CD4-positive, alpha-beta T cell treated with Interleukin-12 subunit alpha and Interleukin-12 subunit beta, for 1 hour (primary cell): ENCODE data around the gene CNPPD1.

Experiments used
- DNase-seq: peaks from one replicate; pipeline ENCODE4 v3.0.0-alpha.2; 2020

Gene CNPPD1

GRCh38 chr2:219176818-219177551 is at the start of gene CNPPD1:
Gene CNPPD1, minus strand, starts transcription at chr2:219176925. Its CDS starts 97 bp downstream, at chr2:219176828.
- peak; percentile 90 for DNase-seq

DNA sequence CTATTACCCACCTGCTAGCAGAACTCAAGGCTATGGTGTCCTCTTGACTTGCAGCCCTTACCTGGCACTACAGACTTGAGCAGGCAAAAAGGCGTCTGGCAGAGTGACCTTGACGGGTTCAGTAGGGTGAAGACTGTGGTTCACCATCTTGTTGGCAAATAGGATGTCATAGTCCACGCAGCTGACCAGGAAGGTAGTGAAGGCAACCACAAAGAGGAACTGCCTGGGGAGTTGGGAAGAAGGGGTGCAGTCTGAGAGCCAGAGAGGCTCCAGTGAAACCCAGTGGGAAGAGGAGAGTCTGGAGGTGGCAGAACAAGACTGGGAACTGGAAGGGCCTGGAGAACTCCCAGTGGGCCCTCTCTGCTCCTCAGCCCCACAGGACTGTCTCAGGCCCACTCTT is 48.6 kb upstream of the CNPPD1 start:
- DNase-seq: no peak

- no peak for DNase-seq
These were observed 47.3 kb upstream of the CNPPD1 start for GRCh38 chr2:219223831-219224610.

DNA sequence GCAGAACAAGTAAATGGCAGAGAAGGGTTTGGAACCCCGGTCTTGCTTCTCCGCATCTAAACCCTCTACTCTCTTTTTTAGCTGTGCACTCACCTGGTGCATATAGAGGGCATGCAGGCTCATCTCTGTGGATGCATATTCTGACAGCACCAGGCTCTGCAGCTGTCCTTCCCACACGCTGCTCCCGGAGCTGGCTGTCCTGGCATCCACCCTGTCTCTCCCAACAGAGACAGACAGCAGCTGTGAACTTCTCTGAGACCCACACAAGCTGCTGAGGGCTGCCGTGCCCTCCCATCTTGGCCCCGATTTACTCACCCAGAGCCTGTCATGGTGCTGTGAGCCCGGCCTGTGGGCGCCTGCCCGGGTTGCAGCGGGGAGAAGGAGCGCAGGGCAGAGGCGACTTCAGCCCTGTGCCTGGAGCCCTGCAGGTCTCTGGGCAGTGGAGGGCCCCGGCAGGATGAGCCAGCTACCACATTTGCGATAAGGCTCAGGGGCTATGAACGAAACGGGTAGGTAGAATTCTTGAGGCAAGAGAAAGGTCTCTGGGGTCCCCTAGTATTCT is 45.3 kb upstream of the CNPPD1 start:
- no peak for DNase-seq

- no peak for DNase-seq
These were observed 44.1 kb upstream of the CNPPD1 start for GRCh38 chr2:219220652-219221402.

- no peak for DNase-seq
These were observed 43.2 kb upstream of the CNPPD1 start for GRCh38 chr2:219219784-219220532.

DNA sequence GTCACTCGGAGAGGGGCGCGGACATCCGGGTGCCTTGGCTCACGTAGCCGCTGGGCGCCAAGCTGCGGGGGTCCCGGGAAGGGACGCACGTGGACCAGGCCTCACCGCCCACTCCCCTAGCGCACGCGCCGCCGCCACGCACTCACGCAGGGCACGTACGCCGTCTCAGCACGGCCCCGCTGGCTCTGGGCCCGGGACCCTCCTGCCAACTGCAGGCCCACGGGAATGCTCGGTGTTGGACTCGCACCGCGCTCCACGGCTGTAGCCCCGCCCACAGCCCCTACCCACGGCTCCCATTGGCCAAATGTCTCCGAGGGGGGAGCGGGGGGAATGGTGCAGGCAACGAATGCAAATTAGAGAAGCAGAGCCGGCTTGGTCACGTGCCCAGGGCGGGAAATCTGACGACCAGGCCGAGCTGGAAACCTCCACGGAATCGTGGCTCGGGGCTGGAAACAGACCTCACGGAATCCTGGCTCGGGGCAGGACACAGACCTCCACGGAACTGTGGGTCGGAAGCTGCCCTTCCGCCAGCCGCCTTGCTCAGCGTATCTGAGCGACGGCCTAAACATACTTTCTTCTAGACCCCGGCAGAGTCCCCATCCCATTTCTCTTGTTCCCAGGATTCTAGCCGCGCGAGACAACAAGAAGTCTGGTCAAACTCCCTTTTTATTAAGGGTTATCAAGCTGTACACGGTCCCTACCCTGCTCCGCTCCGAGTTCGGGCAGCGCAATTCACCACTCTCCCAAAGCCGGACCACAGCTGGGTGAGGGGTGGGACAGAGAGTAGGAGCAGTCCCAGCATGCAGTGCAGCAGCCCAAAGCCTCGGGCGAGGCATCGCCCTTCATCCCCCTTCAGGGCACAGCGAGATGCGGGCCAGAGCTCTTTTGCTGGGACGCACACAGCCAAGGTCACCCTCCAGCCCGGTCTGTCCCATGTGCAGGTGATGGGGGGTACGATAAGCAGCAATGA is 42.3 kb upstream of the CNPPD1 start, which contains the start of gene ABCB6:
Gene ABCB6, minus strand, starts transcription at position 227 of the 970 bp plus-strand sequence. CDS start 285 bp downstream, outside the sequence.
- peak; percentile 89 for DNase-seq

DNA sequence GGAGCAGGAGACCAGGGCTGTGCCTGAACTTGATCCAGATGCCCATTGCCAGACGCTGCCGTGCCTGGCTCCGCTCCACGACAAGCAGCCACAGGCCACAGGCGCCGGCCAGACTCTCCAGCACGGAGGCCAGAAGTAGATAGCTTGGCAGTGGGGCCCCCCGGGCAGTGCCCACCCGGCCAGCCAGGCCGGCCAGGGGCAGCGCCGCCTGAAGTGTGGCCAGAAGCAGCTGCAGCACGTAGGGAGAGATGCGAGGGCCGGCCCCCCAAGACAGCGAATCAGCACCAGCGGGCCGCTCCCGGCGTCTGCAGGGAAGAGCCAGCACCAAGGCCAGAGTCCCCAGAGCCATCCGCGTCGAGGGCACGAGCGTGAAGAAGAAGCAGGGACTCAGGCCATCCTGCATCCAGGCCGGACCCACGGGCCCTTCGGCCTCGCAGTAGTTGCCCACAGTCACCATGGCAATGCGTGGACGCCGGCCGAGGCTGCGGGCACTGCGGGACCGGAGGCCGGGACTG is 41.5 kb upstream of the CNPPD1 start:
- peak; percentile 18 for DNase-seq

DNA sequence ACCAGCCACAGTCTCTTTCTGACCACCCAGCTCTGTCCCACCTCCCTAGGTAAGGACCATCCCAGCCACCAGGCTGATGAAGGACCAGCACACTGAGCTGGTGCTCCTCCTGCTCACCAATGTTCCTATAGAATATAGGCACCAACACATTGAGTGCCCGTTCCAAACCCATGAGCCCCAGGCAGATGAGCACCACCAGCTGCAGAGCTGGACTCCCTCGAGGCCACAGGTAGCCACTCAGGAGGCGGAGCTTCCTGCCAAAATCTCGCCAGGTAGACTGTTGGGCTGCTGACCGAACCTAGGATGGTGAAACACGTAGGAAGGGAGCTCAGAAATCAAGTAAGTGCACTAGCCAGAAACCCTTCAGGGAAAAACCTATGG is 39.8 kb upstream of the CNPPD1 start:
- DNase-seq: no peak

DNA sequence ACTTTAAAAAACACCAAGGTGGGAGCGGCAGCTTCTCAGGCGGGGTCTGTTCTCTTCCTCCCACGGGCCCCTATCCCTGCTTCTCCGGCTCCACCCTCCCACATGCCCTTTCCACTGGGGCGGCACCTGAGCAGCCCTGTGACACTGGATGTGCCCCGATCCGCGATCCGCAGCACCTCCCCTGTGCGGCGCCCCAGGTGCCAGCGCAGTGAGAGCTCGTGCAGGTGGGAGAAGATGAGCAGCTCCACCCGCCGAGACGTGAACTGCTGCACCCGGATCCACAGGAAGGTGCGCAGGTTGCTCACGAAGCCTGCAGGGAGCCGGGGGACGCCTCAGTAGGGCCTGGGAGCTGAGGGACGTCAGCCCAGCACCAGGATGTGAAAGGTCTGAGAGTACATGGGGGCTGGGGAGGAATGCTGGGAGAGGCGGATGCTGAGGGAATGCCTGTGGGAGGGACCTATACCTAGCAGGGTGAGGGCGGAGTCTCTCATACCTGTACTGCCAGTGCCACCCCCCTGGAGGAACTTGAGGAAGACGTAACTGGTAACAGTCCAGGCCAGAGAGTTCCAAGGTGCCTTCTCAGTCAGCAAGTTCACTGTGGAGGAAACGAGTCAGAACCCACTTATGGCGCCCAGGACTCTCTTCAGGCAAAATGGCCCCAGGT is 39.3 kb upstream of the CNPPD1 start:
- no peak for DNase-seq

- DNase-seq: no peak
These were observed 38.1 kb upstream of the CNPPD1 start for GRCh38 chr2:219214786-219215185.

DNA sequence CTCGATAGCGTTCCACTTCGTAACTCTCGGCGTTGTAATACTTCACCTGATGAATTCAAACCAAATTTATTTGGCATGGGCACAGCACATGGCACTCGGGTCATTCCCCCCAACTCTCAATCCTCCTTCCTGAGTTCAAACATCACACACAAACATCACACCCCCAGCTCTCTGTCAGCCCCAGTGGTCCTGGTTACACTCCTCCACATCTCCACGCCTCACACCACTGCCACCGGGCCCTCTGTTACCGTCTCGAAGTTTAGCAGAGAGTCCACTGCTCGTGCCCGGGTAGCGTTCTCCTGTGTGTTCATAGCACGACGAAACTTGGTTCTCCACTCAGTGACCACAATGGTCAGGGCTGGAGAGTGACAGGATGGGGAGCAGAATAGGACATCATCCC is 37.4 kb upstream of the CNPPD1 start:
- no peak for DNase-seq

- DNase-seq: no peak
These were observed 36.9 kb upstream of the CNPPD1 start for GRCh38 chr2:219213486-219214071.

GRCh38 chr2:219213026-219213415 is 36.3 kb upstream of the CNPPD1 start:
- DNase-seq: no peak

DNA sequence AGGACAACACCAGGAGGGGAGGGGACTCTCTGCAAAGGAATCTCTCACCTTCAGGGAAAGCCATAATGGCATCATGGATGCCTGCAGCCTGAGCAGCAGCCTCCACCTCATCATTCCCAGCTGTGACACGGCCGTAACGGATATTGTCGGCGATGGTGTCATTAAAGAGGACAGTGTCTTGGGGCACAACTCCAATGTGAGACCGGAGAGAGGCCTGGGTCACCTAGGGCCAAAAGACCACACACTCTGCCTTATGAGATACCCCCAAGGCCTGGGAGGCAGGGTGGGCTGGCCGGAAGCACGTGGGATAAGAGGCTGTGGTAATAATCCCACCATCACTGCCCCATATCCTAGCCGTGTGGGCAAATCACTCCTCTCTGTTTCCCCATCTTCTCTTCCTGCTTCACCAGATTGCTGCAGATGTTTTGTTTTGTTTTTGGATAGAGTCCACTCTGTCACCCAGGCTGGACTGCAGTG is 34.2 kb upstream of the CNPPD1 start:
- no peak for DNase-seq

GRCh38 chr2:219210196-219210885 is 33.6 kb upstream of the CNPPD1 start:
- no peak for DNase-seq

GRCh38 chr2:219209236-219210195 is 32.8 kb upstream of the CNPPD1 start:
- no peak for DNase-seq
